Calu3 (cell line): ENCODE data around the gene TPPP3. TPM values are rescaled to one million over a fixed set of nuclear protein-coding genes. Genes with fewer than 3 reads are reported as not detected.
"Not testable (repeated sequence)": the region's sequence is repeated elsewhere in the genome, so short reads cannot be mapped to it uniquely, and the experiment has no call there.

ENCODE experiments used
- BruUV-seq: library from RNA; stranded (reverse); fragments of 400-500 nt; replicated peaks from 2 replicates; lab custom pipeline; 2021; lab: Mats Ljungman, UMichigan
- CTCF ChIA-PET: fragments of 300-600 bp; sonication (Branson Sonifier 250); formaldehyde crosslinking; loops from one replicate; lab custom pipeline; 2022; ENCODE audit warnings: antibody characterized with exemption; lab: Charles Lee
- DNase-seq: peaks from one replicate; pipeline ENCODE4 v3.0.0; 2022
- H3K27ac Mint-ChIP-seq: one replicate; pipeline ENCODE4 v1.8.0; 2022; ENCODE audit warnings: mixed read lengths; ENCODE audit not compliant: unreplicated experiment
- H3K27me3 Mint-ChIP-seq: one replicate; pipeline ENCODE4 v1.8.0; 2022; ENCODE audit warnings: mixed read lengths; ENCODE audit not compliant: unreplicated experiment
- H3K36me3 Mint-ChIP-seq: one replicate; pipeline ENCODE4 v1.8.0; 2022; ENCODE audit warnings: mild to moderate bottlenecking, moderate library complexity, mixed read lengths; ENCODE audit not compliant: insufficient read depth, unreplicated experiment
- H3K4me1 Mint-ChIP-seq: one replicate; pipeline ENCODE4 v1.8.0; 2022; ENCODE audit warnings: mild to moderate bottlenecking, low read depth, mixed read lengths; ENCODE audit not compliant: unreplicated experiment
- H3K4me3 Mint-ChIP-seq: one replicate; pipeline ENCODE4 v1.8.0; 2022; ENCODE audit warnings: mild to moderate bottlenecking, low read depth, moderate library complexity, mixed read lengths; ENCODE audit not compliant: unreplicated experiment
- H3K9me3 Mint-ChIP-seq: one replicate; pipeline ENCODE4 v1.8.0; 2022; ENCODE audit warnings: low read depth, mixed read lengths; ENCODE audit not compliant: unreplicated experiment
- intact Hi-C: fragments of 100-400 bp; cut with micrococcal nuclease; formaldehyde crosslinking; loops from one replicate; pipeline ENCODE4 v1.10.0; 2022; ENCODE audit not compliant: unreplicated experiment
- total RNA-seq: library from RNA; stranded (reverse); gene quantifications from 2 replicates; pipeline ENCODE4 v1.2.3, GENCODE V29; 2022
- TF ChIP-seq, protein P1 (sequence below): fragments of 200-600 bp; IDR thresholded peaks from one replicate; pipeline ENCODE4 v1.8.0; 2022; ENCODE audit warnings: antibody characterized with exemption; ENCODE audit not compliant: unreplicated experiment

The TPPP3 gene
- total RNA-seq, 1 experiment from 2014 or later: 8.5 TPM

DNA sequence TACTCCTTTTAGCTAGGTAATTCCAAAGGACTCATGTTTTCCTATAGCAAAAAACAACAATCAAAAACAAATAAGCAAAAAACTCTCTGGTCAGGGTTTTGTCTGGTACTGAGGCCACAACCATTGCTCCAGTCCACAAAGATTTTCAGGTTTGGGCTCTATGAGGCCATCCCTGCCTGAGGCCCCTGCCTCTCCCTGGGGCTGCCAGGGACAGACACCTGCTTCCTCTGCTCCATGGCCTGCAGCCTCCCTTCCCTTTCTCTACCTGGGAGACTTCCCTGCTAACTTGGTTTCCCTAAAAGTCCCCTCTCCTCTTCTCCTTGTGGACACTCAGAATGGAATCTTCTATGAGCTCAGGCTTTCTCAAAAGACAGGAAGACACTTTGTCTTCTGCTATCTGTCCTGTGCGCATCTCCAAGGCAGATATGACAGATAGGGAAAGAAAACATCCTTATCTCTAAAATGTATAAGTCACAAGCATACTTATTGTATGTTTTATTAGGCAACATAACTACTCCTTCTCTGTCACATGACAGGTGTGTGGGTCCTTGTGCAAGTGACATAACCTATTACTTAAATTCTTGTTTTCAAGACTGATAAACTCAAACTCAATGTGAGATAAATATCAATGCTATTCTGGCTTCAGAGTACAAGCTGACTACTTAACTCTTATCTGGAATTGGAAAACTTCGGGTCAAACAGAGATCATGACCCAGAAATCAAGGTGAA, 24.2 kb upstream of the TPPP3 start:
- H3K4me3 Mint-ChIP-seq: peak overlapping the region; percentile 75
- H3K27me3 Mint-ChIP-seq: peaks cover 15% of the 10 kb centered on the region
- DNase-seq: no peak
- peaks cover 30% of the 10 kb centered on the region for H3K36me3 Mint-ChIP-seq
- peaks cover 34% of the 10 kb centered on the region for H3K4me1 Mint-ChIP-seq
- H3K9me3 Mint-ChIP-seq: no peaks in the 10 kb centered on the region
- TF ChIP-seq, protein P1, sequence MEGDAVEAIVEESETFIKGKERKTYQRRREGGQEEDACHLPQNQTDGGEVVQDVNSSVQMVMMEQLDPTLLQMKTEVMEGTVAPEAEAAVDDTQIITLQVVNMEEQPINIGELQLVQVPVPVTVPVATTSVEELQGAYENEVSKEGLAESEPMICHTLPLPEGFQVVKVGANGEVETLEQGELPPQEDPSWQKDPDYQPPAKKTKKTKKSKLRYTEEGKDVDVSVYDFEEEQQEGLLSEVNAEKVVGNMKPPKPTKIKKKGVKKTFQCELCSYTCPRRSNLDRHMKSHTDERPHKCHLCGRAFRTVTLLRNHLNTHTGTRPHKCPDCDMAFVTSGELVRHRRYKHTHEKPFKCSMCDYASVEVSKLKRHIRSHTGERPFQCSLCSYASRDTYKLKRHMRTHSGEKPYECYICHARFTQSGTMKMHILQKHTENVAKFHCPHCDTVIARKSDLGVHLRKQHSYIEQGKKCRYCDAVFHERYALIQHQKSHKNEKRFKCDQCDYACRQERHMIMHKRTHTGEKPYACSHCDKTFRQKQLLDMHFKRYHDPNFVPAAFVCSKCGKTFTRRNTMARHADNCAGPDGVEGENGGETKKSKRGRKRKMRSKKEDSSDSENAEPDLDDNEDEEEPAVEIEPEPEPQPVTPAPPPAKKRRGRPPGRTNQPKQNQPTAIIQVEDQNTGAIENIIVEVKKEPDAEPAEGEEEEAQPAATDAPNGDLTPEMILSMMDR: no peak
- CTCF ChIA-PET: interaction anchor here (0.7 to 2.2 kb wide), 7 partner anchors 10 to 157 kb away, joined by 3 to 10 read pairs (median 4); no protein-coding TSS in a partner anchor
- intact Hi-C loops: loop anchor here (5.0 kb wide), 2 partner anchors 70 to 155 kb away; no protein-coding TSS in a partner anchor
- peak overlapping the region; percentile 28 for H3K27ac Mint-ChIP-seq
- no TSS peak for BruUV-seq

DNA sequence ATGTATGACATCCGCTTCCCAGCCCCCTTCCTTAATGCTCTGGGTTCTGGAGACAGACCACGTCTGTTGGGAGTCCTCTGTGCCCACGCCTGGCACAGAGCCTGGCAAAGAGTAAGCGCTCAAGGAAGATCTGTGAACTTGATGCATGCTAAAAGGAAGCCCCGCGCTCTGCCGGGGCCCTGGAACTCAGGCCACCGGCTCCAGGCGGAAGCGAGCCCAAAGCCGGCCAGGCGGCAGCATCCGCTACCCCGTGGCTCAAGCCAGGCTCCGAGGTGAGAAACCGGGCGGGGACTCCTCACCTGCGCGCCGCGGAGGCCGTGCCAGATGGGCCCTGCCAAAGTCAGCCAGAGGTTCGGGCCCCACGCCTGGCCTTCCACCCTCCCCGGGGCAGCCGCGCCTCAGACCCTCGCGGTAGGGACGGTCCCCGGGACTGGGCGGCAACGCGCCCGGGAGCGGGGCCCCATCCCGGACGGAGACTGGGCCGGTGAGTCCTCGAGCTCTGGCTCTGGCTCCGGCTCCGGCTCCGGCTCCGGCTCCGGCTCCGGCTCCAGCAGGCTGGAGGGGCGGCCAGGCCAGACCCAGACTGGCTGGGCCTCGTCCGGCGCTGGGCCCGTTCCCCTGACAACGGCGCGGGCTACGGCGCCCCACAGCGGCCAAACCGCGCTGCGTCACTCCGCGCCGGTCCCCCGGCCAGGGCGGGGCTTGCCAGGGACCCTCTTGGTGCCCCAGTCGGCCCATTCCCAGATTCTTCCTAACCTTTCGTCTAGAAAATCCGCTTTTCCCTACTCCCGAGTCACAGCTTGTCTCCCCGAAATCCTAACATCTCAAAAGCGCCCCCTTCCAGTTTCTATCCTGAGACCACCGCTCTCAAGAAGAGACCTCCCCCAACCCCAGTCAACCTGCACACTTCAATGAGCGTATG, 22.8 kb upstream of the TPPP3 start, which contains the start of gene ZDHHC1:
TSS of gene ZDHHC1 (minus strand) at position 606 of the 922 bp plus-strand sequence. CDS start 8,702 bp downstream, outside the sequence.
- peak; percentile 92 for DNase-seq
- H3K4me3 Mint-ChIP-seq: peak within 1 kb of the TSS; percentile 75
- TF ChIP-seq, protein P1: peak; percentile 80
- BruUV-seq: no TSS peak
- H3K36me3 Mint-ChIP-seq: peaks cover 30% of the 10 kb centered on the region
- H3K27ac Mint-ChIP-seq: peak within 1 kb of the TSS; percentile 66
- CTCF ChIA-PET: interaction anchor here (0.5 to 2.2 kb wide), 9 partner anchors 11 to 388 kb away, joined by 3 to 5 read pairs (median 4); partner anchors contain the start of gene HSD11B2
- peaks cover 15% of the 10 kb centered on the region for H3K27me3 Mint-ChIP-seq
- intact Hi-C loops: loop anchor here (5.0 kb wide), 2 partner anchors 69 to 154 kb away; no protein-coding TSS in a partner anchor
- H3K4me1 Mint-ChIP-seq: peaks cover 42% of the 10 kb centered on the region
- H3K9me3 Mint-ChIP-seq: no peaks in the 10 kb centered on the region

DNA sequence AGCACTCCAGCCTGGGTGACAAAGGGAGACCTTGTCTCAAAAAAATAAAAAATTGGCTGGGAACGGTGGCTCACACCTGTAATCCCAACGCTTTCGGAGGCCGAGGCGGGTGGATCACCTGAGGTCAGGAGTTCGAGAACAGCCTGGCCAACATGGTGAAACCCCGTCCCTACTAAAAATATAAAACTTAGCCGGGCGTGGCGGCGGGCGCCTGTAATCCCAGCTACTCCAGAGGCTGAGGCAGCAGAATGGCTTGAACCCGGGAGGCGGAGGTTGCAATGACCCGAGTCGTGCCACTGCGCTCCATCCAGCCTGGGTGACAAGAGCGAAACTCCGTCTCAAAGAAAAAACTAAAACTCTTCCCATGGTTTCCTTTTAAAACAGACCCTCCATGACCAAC, 22.1 kb upstream of the TPPP3 start:
- BruUV-seq, DNase-seq, H3K9me3 Mint-ChIP-seq, CTCF ChIA-PET: not testable (repeated sequence)
- Mint-ChIP-seq H3K27me3 (peaks cover 15% of the 10 kb centered on the region), H3K4me3 (peak overlapping the region; percentile 75), H3K4me1 (peaks cover 43% of the 10 kb centered on the region), H3K36me3 (peaks cover 30% of the 10 kb centered on the region), H3K27ac (peak overlapping the region; percentile 66)
- intact Hi-C loops: loop anchor here (5.0 kb wide), 2 partner anchors 68 to 153 kb away; no protein-coding TSS in a partner anchor

DNA sequence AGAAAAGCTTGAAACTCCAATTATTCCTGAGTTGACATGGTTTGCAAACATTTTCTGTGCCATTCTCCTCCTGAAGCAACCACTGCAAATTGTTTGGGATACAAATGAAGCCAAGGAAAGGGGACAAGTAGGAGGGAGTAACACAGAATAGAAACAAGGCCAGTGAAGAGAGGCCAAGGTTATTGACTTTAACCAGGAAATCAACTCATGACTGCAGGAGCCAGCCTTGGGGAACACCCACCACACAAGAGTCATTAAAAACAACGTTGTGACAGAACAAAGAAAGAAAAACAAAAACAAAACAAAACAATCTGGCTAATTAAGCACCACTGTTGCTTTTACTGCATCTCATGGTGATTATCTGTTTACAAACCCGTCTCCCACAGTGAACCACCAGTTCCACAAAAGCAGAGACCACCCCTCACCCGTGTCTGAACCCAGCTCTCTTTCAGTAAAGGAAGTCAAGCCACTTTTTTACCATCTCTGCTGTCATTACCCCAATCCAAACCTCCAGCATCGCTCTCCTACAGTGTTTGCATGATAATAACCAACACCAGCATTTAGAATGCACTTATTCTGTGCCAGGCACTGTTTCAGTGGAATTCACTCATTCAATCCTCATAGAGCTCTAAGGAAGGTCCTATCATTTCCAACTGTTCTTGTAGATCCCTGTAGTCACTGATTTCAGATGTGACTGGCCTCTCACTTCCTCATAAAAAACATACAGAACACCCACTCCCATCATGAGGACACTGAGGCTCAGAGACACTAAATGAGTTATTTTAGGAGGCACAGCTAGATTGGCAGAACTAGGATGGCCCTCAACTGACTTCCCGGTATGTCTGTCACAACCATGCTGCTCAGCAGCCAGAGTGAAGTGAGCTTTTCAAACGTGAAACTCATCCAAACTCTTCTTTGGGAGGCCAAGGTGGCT, 20.9 kb upstream of the TPPP3 start:
- no peak for DNase-seq
- H3K4me3 Mint-ChIP-seq: peak overlapping the region; percentile 32
- peaks cover 30% of the 10 kb centered on the region for H3K36me3 Mint-ChIP-seq
- BruUV-seq: TSS peak; percentile 38
- CTCF ChIA-PET: interaction anchor here (0.5 kb wide), 1 partner anchor 65 kb away, joined by 3 read pairs; no protein-coding TSS in a partner anchor
- TF ChIP-seq, protein P1: no peak
- H3K27ac Mint-ChIP-seq: peak overlapping the region; percentile 55
- peaks cover 38% of the 10 kb centered on the region for H3K4me1 Mint-ChIP-seq
- peaks cover 5% of the 10 kb centered on the region for H3K27me3 Mint-ChIP-seq
- intact Hi-C loops: no loop called here
- H3K9me3 Mint-ChIP-seq: no peaks in the 10 kb centered on the region
